Spleen (tissue), 7 donors: Measurements from ENCODE around the gene PLCB4.

Experiments
- CTCF ChIP-seq, 11 experiments: fragments of 200-600 bp in 7 of 11; fragments of 450-650 bp in 4 of 11; sonication (generic) in 4 of 11; IDR thresholded peaks in 8 of 11; conservative IDR thresholded peaks in 3 of 11; 1 replicate in 7 of 11; 2 replicates in 4 of 11; pipeline versions ENCODE4 v1.4.0 to v1.8.0; 2016 to 2021; ENCODE audit warnings: antibody characterized with exemption in 11 of 11, inconsistent platforms in 4 of 11, mild to moderate bottlenecking in 1 of 11
- POLR2A ChIP-seq, 3 donors: fragments of 450-650 bp; IDR thresholded peaks; one replicate each; pipeline ENCODE4 v1.5.1; 2017; ENCODE audit warnings: antibody characterized with exemption in 3 of 3, mild to moderate bottlenecking in 1 of 3
- POLR2AphosphoS5 ChIP-seq, 3 donors: sonication (generic); formaldehyde crosslinking; IDR thresholded peaks; one replicate each; pipeline ENCODE4 v1.5.1; 2017; ENCODE audit warnings: antibody characterized with exemption in 3 of 3
- donor health status: DM: no; HTN: no; CAD: no; lungs with moderate emphysema.
- donor health status: DM: no; HTN: no; CAD: no.
- donor health status: DM: no; HTN: no; CAD: no.

- TF ChIP-seq CTCF (IDR thresholded peaks at IDR 0.05 in 8 of 11, conservative IDR thresholded peaks at IDR 0.05 in 3 of 11) = no peak
- no peak for TF ChIP-seq POLR2A (IDR thresholded peaks at IDR 0.05)
- no peak for TF ChIP-seq POLR2AphosphoS5 (IDR thresholded peaks at IDR 0.05)
Observed at GRCh38 chr20:9444921-9445320, 376.0 kb downstream of the PLCB4 start.
